Upper lobe of right lung (tissue), 1 donor: ENCODE results near the gene MAN1A1. TPM values are rescaled to one million over a fixed set of nuclear protein-coding genes. Genes with fewer than 3 reads are reported as not detected.
A peak's percentile ranks its signal among the peaks of the same experiment; 100 is the strongest.

ENCODE experiments used
- ATAC-seq: fragments of 200-7000 bp; cut with Tn5 transposase; one replicate; pipeline ENCODE4 v1.9.1; 2020; ENCODE audit warnings: mild to moderate bottlenecking, moderate library complexity
- DNase-seq: peaks from one replicate; pipeline ENCODE4 v3.0.0-alpha.2; 2020
- H3K27ac ChIP-seq: fragments of 200-600 bp; one replicate; pipeline ENCODE4 v1.8.0; 2022
- H3K27me3 ChIP-seq: fragments of 200-600 bp; one replicate; pipeline ENCODE4 v1.8.0; 2022; ENCODE audit warnings: mild to moderate bottlenecking
- H3K36me3 ChIP-seq: fragments of 200-600 bp; one replicate; pipeline ENCODE4 v1.8.0; 2022
- H3K4me1 ChIP-seq: fragments of 200-600 bp; one replicate; pipeline ENCODE4 v1.8.0; 2022
- H3K4me3 ChIP-seq: fragments of 200-600 bp; one replicate; pipeline ENCODE4 v1.8.0; 2022; ENCODE audit warnings: mild to moderate bottlenecking
- H3K9me3 ChIP-seq: fragments of 200-600 bp; one replicate; pipeline ENCODE4 v1.8.0; 2022
- CTCF ChIP-seq: fragments of 200-600 bp; IDR thresholded peaks from one replicate; pipeline ENCODE4 v1.8.0; 2022; ENCODE audit warnings: antibody characterized with exemption
- intact Hi-C: fragments of 100-400 bp; cut with DNase I; formaldehyde crosslinking; loops from one replicate; pipeline ENCODE4 v1.11.0; 2022
- total RNA-seq: library from RNA; stranded (reverse); fragmentation: NEBNext Ultra II Directional; extraction: Animal tissue kit (Norgen Biotek cat#: 25700); gene quantifications from one replicate; pipeline ENCODE4 v1.2.1, GENCODE V29; 2021
- donor health status: DM: no; HTN: yes; CAD: no; lungs with severe emphysema.

The MAN1A1 gene
- total RNA-seq, 1 donor from 2014 or later: 74.0 TPM

DNA sequence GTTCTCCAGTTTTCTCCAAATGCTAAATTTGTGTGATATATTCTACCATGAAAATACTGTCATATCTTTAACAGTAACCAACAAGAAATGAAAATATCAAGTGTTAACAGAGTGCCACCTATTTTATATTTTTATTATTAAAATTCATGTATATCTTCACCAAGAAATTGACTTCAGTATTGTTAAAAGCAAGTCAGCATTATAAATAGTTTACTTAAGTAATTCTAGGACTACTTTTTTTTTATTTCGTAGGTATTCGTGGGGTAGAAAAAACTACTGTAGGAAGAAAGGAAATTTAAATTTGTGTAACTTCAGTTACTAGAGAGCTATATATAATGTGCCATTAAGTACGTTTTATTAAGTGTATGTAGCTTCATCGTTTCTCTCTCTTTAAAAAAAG is 6.3 kb upstream of the MAN1A1 start:
- ATAC-seq (no peak), DNase-seq (no peak)
- H3K27me3 ChIP-seq: no peaks in the 10 kb centered on the region
- H3K36me3 ChIP-seq: no peaks in the 10 kb centered on the region
- peaks cover 18% of the 10 kb centered on the region for H3K4me1 ChIP-seq
- intact Hi-C loops: no loop called here
- no peak overlapping the region for H3K27ac ChIP-seq
- no peak for TF ChIP-seq CTCF
- no peak overlapping the region for H3K4me3 ChIP-seq
- no peaks in the 10 kb centered on the region for H3K9me3 ChIP-seq

DNA sequence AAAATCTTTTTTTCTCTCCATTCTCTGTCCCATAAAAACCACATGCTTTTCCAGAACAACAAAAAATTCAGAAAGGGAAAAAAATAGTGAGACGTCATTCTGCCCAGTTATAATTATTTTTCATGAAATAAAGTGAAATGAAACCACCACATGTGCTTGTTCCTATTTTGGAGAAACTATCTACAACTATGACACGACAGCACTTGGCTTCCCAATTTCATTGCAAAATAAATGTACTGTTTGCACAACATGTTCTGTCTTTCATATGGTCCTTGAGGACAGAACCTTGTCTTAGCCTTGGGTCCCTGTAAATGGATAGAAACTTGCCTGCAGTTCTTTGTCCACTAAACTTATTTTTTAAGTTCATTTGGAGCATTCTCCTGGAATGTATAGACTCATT is 5.6 kb upstream of the MAN1A1 start:
- H3K9me3 ChIP-seq: no peaks in the 10 kb centered on the region
- H3K27ac ChIP-seq: peak overlapping the region; percentile 14
- H3K27me3 ChIP-seq: no peaks in the 10 kb centered on the region
- peaks cover 18% of the 10 kb centered on the region for H3K4me1 ChIP-seq
- no peak overlapping the region for H3K4me3 ChIP-seq
- intact Hi-C loops: no loop called here
- ATAC-seq (peak; percentile 81), DNase-seq (no peak)
- no peak for TF ChIP-seq CTCF
- H3K36me3 ChIP-seq: no peaks in the 10 kb centered on the region

GRCh38 chr6:119353696-119354095 is 4.1 kb upstream of the MAN1A1 start:
- DNase-seq (no peak), ATAC-seq (no peak)
- Histone ChIP-seq H3K27me3 (no peaks in the 10 kb centered on the region), H3K4me1 (peaks cover 18% of the 10 kb centered on the region), H3K9me3 (no peaks in the 10 kb centered on the region), H3K36me3 (no peaks in the 10 kb centered on the region), H3K27ac (no peak overlapping the region), H3K4me3 (no peak overlapping the region)
- TF ChIP-seq CTCF: no peak
- intact Hi-C loops: no loop called here

DNA sequence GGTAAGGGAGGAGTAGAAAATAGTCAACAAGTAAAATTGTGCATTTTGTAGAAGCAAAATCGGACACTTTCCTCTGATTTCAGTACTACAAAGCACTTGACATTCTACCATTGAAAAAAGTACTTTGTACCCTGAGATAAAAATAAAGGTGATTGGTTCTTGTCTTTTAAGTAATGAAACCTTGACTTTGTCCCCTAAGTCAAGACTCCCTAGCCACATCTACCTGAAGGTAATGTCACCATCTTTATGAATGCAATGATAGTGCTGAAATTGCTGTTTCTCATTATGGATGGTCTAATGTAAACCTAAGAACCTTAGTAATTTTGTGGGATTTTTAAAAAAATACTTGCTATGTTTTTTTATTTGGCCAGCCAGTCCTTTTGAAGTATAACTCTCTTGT is 2.4 kb upstream of the MAN1A1 start:
- intact Hi-C loops: no loop called here
- no peak for TF ChIP-seq CTCF
- H3K27ac ChIP-seq: no peak overlapping the region
- H3K27me3 ChIP-seq: no peaks in the 10 kb centered on the region
- no peaks in the 10 kb centered on the region for H3K9me3 ChIP-seq
- no peaks in the 10 kb centered on the region for H3K36me3 ChIP-seq
- H3K4me3 ChIP-seq: no peak overlapping the region
- peaks cover 18% of the 10 kb centered on the region for H3K4me1 ChIP-seq
- DNase-seq (no peak), ATAC-seq (no peak)

- peak overlapping the region; percentile 94 for H3K4me3 ChIP-seq
- ATAC-seq (no peak), DNase-seq (no peak)
- H3K27me3 ChIP-seq: no peaks in the 10 kb centered on the region
- H3K4me1 ChIP-seq: peaks cover 26% of the 10 kb centered on the region
- no peaks in the 10 kb centered on the region for H3K9me3 ChIP-seq
- H3K36me3 ChIP-seq: no peaks in the 10 kb centered on the region
- peak; percentile 60 for TF ChIP-seq CTCF
- intact Hi-C loops: no loop called here
- peak overlapping the region; percentile 95 for H3K27ac ChIP-seq
These were observed 1.4 kb upstream of the MAN1A1 start for GRCh38 chr6:119350952-119351372.
